NAMALWA (cell line): Measurements from ENCODE around the gene UBE2D2.

Source experiments
- DNase-seq: peaks from one replicate; pipeline ENCODE4 v3.0.0-alpha.2; 2015; ENCODE audit warnings: low spot score

The UBE2D2 gene

DNA sequence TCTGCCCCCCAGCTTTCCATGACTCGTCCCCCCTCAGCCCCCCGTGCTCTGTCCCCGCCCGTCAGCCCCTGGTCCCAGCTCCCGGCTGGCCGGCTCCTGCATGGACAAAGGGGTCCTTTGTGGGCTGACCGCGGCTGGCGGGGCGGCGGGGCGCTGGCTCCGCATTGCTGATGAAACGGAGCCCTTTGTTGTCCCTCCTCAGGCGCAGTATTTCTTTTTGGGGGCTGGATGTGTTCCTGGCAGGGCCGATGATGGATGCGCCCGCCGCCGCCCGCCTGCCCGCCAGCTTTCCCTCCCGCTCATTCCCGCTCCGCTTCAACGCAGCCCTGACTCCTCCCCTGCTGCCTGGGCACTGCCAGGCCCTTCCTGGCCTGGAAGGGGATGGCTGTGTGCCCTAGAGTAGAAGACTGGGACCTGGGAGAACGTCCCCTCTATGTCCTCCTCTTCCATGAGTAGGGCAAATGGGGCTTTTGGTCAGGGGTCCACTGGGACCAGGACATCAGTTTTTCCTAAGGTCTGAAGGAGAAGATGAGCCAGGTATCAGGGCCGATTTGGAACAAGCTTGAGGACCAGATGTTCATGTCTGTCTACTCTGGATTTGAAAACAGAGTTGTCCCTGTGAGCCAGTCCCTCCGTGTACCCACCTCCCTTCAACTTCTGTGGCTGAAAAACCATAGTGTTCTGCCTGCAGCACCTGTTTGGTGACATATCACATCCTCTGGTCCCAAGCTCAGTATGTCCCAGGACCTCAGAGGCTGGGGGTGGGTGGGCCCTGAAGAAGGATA lies 116.0 kb downstream of the UBE2D2 start:
- no peak for DNase-seq
